Uterus (tissue), 4 donors: ENCODE results near the gene SLC22A23. TPM values are rescaled to one million over a fixed set of nuclear protein-coding genes. Genes with fewer than 3 reads are reported as not detected.

Source experiments
- DNase-seq, 2 donors: peaks; one replicate each; pipeline ENCODE4 v3.0.0-alpha.2; 2019 to 2020
- H3K27ac ChIP-seq, 2 donors: fragments of 200-600 bp; sonication (generic); 1 replicate in 1 of 2; 2 replicates in 1 of 2; pipeline ENCODE4 v1.5.1; 2016 to 2018
- H3K27me3 ChIP-seq, 2 donors: fragments of 200-600 bp; sonication (generic); one replicate each; pipeline ENCODE4 v1.5.1; 2018 to 2019; ENCODE audit warnings: control low read depth in 1 of 2
- H3K36me3 ChIP-seq, 2 donors: fragments of 200-600 bp; sonication (generic); one replicate each; pipeline ENCODE4 v1.5.1; 2019; ENCODE audit warnings: control low read depth in 1 of 2
- H3K4me1 ChIP-seq, 2 donors: fragments of 200-600 bp; sonication (generic); one replicate each; pipeline ENCODE4 v1.5.1; 2018 to 2019; ENCODE audit warnings: control low read depth in 1 of 2
- H3K4me3 ChIP-seq, 2 donors: fragments of 200-600 bp; sonication (generic); 1 replicate in 1 of 2; 2 replicates in 1 of 2; pipeline ENCODE4 v1.5.1; 2018 to 2019; ENCODE audit warnings: mild to moderate bottlenecking in 1 of 2
- H3K9me3 ChIP-seq, 2 donors: fragments of 200-600 bp; sonication (generic); one replicate each; pipeline ENCODE4 v1.5.1; 2019; ENCODE audit warnings: control low read depth in 1 of 2
- POLR2A ChIP-seq, 2 donors: fragments of 450-650 bp; IDR thresholded peaks; one replicate each; pipeline ENCODE4 v1.6.1; 2016; ENCODE audit warnings: antibody characterized with exemption in 2 of 2, mild to moderate bottlenecking in 1 of 2, moderate library complexity in 1 of 2
- intact Hi-C: fragments of 100-400 bp; cut with DNase I; formaldehyde crosslinking; loops from one replicate; pipeline ENCODE4 v1.15.1; 2023; ENCODE audit warnings: low total_unique reads
- total RNA-seq, 4 donors: library from RNA; depleted of rRNA in 3 of 4; stranded (reverse); fragments of >200 nt in 3 of 4; gene quantifications; one replicate each; pipeline versions ENCODE4 v1.1.0 to v1.2.4, GENCODE V29; 2014 to 2023
- TF ChIP-seq, protein P1 (sequence below), 4 experiments: fragments of 200-600 bp in 2 of 4; fragments of 450-650 bp in 2 of 4; sonication (generic) in 2 of 4; IDR thresholded peaks; one replicate each; pipeline ENCODE4 v1.5.1; 2016 to 2019; ENCODE audit warnings: antibody characterized with exemption in 4 of 4, mild to moderate bottlenecking in 2 of 4, moderate library complexity in 1 of 4
- donor health status: DM: yes; HTN: yes; CAD: no.

SLC22A23 gene
- total RNA-seq, 4 donors from 2014 or later, result 5.4 to 27.6 (median 9.7) TPM

DNA sequence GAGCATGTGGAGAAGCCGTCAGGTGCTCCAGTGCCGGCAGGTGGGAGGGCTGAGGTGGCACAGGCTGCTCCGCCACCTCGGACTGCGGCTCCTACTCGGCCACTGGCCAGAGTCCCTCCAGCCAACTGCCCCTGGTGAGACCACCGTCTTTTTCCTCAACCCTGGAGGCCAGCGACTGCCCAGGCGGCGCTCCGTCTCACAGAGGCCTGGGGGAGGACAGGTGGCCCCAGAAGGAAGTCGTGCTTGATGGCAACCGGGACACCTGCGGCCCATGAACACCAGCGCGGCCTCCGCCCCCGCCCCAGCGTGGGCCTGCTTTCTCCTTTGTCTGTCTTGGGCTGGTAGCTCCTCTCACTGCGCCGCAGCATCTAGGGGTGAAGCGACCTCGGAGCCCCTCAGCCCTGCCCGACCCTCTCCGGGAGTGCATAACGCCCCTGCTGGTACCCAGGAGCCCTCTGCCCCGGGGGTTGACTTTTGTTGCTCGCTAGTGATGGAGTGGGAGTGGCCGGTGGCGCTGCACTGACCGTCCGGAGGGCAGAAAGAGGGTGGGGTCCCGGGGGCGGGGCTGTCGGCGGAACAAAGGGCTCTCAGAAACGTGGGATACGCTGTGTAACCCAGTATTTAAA lies 228.7 kb downstream of the SLC22A23 start:
- TF ChIP-seq, protein P1, sequence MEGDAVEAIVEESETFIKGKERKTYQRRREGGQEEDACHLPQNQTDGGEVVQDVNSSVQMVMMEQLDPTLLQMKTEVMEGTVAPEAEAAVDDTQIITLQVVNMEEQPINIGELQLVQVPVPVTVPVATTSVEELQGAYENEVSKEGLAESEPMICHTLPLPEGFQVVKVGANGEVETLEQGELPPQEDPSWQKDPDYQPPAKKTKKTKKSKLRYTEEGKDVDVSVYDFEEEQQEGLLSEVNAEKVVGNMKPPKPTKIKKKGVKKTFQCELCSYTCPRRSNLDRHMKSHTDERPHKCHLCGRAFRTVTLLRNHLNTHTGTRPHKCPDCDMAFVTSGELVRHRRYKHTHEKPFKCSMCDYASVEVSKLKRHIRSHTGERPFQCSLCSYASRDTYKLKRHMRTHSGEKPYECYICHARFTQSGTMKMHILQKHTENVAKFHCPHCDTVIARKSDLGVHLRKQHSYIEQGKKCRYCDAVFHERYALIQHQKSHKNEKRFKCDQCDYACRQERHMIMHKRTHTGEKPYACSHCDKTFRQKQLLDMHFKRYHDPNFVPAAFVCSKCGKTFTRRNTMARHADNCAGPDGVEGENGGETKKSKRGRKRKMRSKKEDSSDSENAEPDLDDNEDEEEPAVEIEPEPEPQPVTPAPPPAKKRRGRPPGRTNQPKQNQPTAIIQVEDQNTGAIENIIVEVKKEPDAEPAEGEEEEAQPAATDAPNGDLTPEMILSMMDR (IDR thresholded peaks at IDR 0.05), result no peak
- no peak for TF ChIP-seq POLR2A (IDR thresholded peaks at IDR 0.05)
- Histone ChIP-seq H3K36me3 (no peaks in the 10 kb centered on the region), H3K4me3 (peak overlapping the region in 1 of 2 donors; percentile 25), H3K27ac (no peak overlapping the region), H3K9me3 (no peaks in the 10 kb centered on the region), H3K27me3 (peaks cover 3 to 31% of the 10 kb centered on the region in 2 donors), H3K4me1 (peaks cover 0 to 19% of the 10 kb centered on the region in 2 donors)
- intact Hi-C loops, result no loop called here
- DNase-seq, result no peak

DNA sequence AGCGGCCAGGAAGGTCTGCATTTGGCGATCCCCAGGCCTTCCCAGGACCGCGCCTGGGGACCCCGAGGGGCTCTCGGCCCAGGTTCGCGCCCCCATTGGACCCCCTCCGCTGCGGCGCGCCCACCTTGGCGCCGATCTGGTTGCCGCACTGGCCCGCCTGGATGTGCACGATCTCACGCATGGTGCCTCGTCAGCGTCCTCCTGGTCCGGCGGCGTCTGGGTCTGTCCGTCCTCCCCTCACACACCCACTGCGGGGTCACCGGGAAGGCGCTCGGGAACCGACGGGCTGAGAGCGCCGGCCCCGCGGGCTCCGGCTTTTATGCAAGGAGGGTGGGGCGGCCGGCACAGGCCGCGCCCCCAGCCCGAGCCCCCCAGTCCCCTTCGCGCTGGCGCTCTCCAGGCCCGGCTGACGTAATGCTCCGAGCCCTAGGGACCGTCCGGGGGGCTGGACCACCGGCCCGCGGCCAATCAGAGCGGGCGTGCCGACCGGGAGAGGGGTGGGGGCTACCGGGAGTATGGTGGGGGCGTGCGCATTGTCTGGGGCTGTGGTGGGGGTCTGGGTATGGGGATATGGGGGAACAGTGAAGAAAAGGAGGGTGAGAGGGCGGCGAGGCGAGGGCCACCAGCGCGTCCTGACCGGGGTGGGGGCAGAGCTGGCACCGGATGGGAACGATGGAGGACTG lies 229.3 kb downstream of the SLC22A23 start, which contains the start of gene TUBB2B:
TUBB2B (minus strand) TSS at position 291 of the 683 bp plus-strand sequence; CDS start at position 181, 110 bp downstream.
- H3K27me3 ChIP-seq, result peaks cover 3 to 25% of the 10 kb centered on the region in 2 donors
- no peaks in the 10 kb centered on the region for H3K36me3 ChIP-seq
- peak within 1 kb of the TSS; percentile 6 to 25 for H3K4me3 ChIP-seq
- peaks cover 0 to 19% of the 10 kb centered on the region in 2 donors for H3K4me1 ChIP-seq
- peak in 1 of 2 donors; percentile 29 for DNase-seq
- no peak within 1 kb of the TSS for H3K27ac ChIP-seq
- intact Hi-C loops, result no loop called here
- no peak for TF ChIP-seq POLR2A (IDR thresholded peaks at IDR 0.05)
- TF ChIP-seq, protein P1 (IDR thresholded peaks at IDR 0.05), result no peak
- H3K9me3 ChIP-seq, result no peaks in the 10 kb centered on the region

DNA sequence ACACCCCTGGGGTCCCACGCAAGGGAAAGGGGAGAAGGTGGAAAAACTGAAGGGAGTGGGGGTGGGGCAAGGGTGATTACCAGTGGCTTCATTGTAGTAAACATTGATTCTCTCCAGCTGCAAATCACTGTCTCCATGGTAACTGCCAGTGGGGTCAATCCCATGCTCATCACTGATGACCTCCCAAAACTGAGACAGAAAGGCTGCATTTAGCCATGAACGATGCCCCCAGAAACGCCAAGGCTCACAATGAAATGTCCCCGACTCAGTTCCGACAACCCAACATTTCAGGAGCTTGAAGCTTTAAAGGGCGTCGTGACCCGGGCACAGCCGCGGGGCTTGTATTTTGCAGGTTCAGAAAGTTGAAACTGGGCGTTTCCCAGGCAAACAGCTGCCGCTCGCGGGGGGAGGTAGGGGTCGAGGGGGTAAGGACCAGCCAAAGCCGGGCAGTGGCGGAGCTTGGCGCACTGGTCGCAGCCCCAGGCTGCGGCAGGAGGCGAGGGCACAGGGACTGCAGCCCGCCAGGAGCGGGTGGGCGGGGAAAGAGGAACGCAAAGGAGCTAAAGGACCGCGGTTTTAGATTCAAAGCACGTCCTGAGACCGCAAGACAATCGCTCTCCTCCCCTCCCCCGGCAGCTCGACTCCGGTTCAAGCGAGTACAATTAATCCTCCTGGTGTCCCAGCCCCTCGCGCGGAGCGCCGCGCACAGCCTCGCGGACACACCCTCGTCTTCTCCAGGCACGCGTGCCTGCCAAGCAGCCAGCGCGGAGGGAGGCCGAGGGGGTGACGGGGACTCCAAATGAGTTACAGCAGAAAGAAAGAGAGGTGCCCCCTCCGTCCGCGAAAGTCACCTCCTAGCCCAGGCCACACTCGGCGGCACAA lies 230.1 kb downstream of the SLC22A23 start:
- peak in 1 of 2 donors; percentile 28 for DNase-seq
- Histone ChIP-seq H3K27me3 (peaks cover 3 to 22% of the 10 kb centered on the region in 2 donors), H3K9me3 (no peaks in the 10 kb centered on the region), H3K36me3 (no peaks in the 10 kb centered on the region), H3K27ac (no peak overlapping the region), H3K4me1 (peaks cover 0 to 19% of the 10 kb centered on the region in 2 donors), H3K4me3 (peak overlapping the region; percentile 6 to 25)
- TF ChIP-seq, protein P1 (IDR thresholded peaks at IDR 0.05), result no peak
- TF ChIP-seq POLR2A (IDR thresholded peaks at IDR 0.05), result no peak
- intact Hi-C loops, result no loop called here

DNA sequence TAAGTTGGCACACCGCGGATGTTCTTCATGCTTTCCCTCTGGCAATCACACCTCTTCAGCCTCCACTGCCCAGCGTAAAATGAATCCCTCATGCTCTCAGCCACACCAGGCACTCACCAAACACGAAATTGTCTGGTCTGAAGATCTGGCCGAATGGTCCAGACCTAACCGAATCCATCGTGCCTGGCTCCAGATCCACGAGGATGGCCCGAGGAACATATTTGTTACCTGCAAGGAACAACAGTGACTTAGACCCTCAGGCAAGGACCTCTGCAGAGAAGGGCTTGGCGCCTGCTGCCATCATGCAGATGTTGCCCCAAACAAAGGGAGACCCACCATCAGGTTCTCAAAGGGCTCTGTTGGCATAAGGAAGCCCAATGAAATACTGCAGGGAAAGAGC lies 230.8 kb downstream of the SLC22A23 start:
- H3K9me3 ChIP-seq, result no peaks in the 10 kb centered on the region
- DNase-seq, result no peak
- H3K36me3 ChIP-seq, result no peaks in the 10 kb centered on the region
- peaks cover 3 to 22% of the 10 kb centered on the region in 2 donors for H3K27me3 ChIP-seq
- H3K4me1 ChIP-seq, result peaks cover 0 to 19% of the 10 kb centered on the region in 2 donors
- no peak for TF ChIP-seq POLR2A (IDR thresholded peaks at IDR 0.05)
- TF ChIP-seq, protein P1 (IDR thresholded peaks at IDR 0.05), result no peak
- no peak overlapping the region for H3K4me3 ChIP-seq
- H3K27ac ChIP-seq, result no peak overlapping the region
- intact Hi-C loops, result no loop called here
